NCI-H2029 treated with DMSO at 0.1 percent for 48 hours (cell line): Measurements from ENCODE around the gene AGTR1.
"Not testable (repeated sequence)": the region's sequence is repeated elsewhere in the genome, so short reads cannot be mapped to it uniquely, and the experiment has no call there.

Source experiments
- DNase-seq: peaks from one replicate; lab custom pipeline; 2025; lab: John Stamatoyannopoulos, UW

Gene AGTR1

DNA sequence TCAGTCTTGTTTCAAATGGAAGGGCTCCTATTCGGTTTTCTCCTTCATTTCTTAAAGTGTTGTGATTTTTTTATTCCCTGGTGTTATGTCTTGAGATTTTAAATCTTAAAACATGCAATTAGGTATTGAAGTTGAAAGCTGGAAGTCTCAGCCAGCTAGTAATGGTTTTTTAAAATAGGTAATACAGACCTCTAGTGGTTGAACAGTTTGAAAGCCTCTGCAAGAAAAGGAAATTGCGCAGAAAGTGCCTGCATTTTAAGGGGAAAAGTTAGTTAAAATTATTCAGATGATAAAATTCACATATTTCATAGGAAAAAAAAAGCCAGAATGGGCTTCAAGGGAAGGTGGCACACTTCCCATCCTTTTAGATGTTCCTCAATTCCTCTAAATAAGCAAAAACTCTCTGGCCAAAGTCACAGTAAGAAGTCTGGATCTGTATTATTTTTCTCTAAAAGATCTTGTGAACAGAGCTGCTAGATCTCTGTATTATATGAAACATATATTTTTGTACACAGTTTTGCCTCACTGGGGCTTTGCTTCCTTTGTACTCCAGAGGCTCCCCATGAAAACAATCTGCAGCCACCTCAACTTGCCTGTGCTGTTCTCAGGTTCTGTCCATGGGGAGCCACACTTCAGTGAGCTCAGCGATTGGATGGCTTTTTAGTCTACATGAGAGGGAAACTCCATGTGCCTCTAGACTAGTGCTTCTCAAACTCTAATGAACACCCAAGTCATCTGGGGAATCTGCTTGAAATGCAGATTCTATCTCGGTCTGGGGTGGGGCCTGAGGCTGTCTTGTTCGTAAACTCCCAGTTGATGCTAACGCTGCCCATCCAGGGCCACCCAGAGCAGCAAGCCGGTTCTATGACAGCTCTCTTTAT, 21.5 kb downstream of the AGTR1 start:
- DNase-seq, result no peak

- no peak for DNase-seq
Measured at GRCh38 chr3:148720873-148721272, 23.2 kb downstream of the AGTR1 start.

DNA sequence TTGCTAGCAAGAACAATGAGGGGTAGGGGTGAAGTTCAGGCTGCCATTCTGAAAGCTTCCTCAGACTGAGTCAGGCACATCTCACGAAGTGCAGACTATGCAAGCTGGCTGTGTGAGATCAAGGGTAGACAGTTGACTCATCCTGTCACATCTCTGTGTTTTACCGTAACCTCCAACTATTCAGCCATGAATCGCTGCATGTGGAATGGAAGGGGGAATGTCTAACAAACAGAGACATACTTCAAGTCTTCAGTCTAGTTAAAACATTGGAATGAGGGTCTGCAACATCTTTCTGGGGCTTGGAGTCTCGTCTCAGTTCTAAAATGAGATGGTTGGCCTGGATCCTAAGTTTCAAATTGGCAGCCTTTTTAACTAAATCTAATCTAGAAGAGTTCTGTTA, 25.9 kb downstream of the AGTR1 start:
- no peak for DNase-seq

GRCh38 chr3:148727231-148727630, 29.5 kb downstream of the AGTR1 start:
- peak; percentile 52 for DNase-seq

DNA sequence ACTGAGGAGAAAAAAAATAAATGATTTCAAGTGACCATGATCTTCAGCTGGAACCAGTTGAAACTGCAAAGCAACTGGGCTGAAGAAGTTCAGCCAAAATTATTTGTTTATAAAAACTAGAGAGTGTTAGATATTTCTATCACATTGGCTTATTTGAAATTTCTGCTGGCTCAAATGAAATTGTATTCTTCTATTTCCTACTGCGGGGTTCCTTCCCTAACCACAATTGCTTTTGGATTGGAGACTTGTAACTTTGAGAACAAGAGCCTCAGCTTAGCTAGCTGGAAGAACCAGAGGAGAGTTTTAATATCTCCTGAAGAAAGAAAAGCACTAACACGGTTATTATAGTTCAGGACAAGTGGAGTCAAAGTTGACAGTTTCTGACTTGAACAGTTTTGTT, 31.1 kb downstream of the AGTR1 start:
- DNase-seq, result no peak

- no peak for DNase-seq
Measured at GRCh38 chr3:148729476-148730055, 31.9 kb downstream of the AGTR1 start.

- no peak for DNase-seq
Measured at GRCh38 chr3:148730676-148731075, 33.0 kb downstream of the AGTR1 start.

DNA sequence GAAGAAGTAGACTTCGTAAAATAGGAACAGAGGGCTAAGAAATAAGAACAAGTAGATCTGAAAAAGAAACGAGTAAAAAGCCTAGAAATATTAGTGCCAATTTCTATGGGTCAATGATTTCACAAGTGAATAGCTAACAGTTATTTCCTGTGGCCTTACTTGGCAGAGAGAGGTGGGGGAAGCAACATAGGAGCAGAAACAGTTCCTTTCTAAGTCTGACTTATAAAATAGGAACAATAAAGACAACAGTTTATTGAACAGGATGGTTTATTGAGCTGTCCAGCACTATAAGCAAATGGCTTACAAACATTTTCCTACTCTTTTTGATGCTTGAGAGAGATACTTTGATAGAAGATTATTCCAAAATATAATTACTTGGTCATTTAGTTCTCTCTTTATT, 37.9 kb downstream of the AGTR1 start:
- peak; percentile 58 for DNase-seq

- no peak for DNase-seq
Measured at GRCh38 chr3:148736086-148736485, 38.4 kb downstream of the AGTR1 start.

DNA sequence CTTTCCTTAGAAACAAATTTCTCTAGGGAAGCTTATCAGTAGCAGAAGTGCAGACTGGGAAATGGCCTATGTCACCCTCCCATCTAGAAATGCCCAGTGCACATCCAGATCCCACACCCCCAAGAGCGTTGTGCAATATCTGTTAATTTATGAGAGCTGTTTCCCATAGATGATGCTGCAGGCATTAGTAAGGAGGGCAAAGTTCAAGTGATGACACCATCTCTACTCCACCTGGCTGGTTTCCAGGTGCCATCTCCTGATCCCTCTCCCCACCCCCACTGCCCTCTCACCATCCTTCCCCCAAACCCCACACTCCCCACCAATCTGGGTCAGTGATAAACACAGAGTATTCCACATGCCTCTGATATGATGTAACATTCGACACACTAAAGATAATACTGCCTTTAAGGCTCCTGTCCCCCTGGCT, 39.4 kb downstream of the AGTR1 start:
- DNase-seq, result no peak

GRCh38 chr3:148739720-148740119, 42.0 kb downstream of the AGTR1 start:
- DNase-seq, result no peak

DNA sequence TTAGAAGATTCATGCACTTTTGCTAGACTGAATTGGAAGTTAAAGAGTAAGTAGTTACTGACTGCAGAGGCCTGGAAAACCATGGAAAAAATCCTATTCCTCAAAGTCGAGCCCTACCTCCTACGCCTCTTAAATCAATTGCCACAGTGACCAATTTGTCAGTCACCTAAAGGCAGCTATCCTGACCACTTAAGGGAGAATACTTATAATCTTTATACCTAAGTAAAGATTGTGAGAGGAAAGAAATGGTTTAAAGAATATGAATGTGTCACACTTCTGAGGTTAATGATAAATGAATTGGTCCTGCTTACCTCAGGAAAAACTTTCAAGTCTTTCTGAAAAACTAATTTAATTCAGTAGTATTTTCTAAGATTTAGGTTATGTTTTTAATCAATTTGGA, 42.6 kb downstream of the AGTR1 start:
- no peak for DNase-seq

DNA sequence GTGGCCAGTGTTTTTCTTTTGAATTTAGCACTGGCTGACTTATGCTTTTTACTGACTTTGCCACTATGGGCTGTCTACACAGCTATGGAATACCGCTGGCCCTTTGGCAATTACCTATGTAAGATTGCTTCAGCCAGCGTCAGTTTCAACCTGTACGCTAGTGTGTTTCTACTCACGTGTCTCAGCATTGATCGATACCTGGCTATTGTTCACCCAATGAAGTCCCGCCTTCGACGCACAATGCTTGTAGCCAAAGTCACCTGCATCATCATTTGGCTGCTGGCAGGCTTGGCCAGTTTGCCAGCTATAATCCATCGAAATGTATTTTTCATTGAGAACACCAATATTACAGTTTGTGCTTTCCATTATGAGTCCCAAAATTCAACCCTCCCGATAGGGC, 43.5 kb downstream of the AGTR1 start:
- DNase-seq, result no peak

DNA sequence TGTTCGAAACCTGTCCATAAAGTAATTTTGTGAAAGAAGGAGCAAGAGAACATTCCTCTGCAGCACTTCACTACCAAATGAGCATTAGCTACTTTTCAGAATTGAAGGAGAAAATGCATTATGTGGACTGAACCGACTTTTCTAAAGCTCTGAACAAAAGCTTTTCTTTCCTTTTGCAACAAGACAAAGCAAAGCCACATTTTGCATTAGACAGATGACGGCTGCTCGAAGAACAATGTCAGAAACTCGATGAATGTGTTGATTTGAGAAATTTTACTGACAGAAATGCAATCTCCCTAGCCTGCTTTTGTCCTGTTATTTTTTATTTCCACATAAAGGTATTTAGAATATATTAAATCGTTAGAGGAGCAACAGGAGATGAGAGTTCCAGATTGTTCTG, 44.4 kb downstream of the AGTR1 start:
- no peak for DNase-seq

DNA sequence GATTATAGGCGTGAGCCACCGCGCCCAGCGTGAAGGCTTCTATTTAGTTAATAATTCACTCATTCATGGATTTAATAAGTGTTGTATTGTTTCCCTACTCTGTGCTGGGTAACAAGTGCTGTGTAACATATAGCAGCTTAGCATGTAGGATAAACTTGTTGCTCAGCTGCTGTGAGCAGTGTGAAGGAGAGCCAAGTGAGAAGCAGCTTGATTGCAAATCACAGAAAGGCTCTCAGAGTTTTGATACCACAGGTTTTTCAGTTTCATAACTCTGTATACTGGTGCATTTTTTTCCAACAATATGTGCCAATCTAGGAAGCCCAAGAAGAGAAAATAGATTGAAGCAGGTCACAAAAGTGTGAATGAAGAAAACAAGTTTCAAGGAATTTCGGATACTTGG, 48.4 kb downstream of the AGTR1 start:
- no peak for DNase-seq

GRCh38 chr3:148748283-148748682, 50.6 kb downstream of the AGTR1 start:
- DNase-seq, result no peak

GRCh38 chr3:148750296-148750695, 52.6 kb downstream of the AGTR1 start:
- no peak for DNase-seq

DNA sequence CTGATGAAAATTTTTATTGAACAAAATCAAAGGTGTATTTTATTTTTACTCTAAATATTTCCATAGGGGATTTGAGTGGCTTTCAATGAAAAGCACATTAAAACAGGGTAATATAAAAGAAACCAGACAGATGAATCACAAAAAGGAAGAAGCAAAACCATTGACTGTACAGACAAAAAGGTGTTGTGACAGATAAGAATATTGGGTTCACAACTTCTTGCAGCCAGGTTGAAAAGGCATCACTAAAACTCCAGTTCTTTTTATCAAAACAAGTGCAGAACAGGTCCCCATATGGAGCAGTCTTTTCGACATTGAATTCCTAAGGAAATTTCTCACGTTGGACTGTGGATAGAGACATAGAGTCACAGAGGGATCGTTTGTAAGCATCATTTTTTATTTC, 53.8 kb downstream of the AGTR1 start:
- no peak for DNase-seq

DNA sequence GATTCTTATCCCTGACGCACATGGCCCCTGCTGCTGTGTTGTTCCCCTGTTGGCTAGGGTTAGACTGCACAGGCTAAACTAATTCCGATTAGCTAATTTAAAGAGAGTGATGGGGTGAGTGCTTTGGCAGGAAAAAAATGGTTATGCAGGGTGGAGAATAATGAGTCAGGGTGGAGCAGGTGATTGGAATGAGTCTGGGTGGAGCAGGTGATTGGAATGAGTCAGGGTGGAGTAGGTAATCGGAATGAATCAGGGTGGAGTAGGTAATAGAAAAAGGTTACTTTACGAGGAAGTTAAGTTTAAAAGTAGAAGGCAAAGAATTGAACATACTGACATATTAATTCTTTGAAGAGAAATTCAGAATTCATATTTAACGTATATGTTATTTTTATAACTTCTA, 55.7 kb downstream of the AGTR1 start:
- not testable (repeated sequence) for DNase-seq

- no peak for DNase-seq
Measured at GRCh38 chr3:148755570-148755969, 57.9 kb downstream of the AGTR1 start.

GRCh38 chr3:148756311-148756710, 58.6 kb downstream of the AGTR1 start:
- DNase-seq, result no peak

- no peak for DNase-seq
Measured at GRCh38 chr3:148757238-148758215, 59.8 kb downstream of the AGTR1 start.
